ENCODE results near the gene LENG8.

The LENG8 gene

GRCh38 chr19:54448774-54449700, at the start of gene LENG8:
LENG8 (plus strand) TSS chr19:54449199; CDS start chr19:54451345, 2,146 bp downstream.
- in situ Hi-C loops (cut with MboI; ENCODE audit: low sequenced_read_pairs) = no loop called here

- in situ Hi-C loops (cut with MboI; ENCODE audit: low sequenced_read_pairs) = no loop called here
Observed at GRCh38 chr19:54400913-54401312, 48.1 kb upstream of the LENG8 start.

GRCh38 chr19:54403054-54403453, 45.9 kb upstream of the LENG8 start:
- in situ Hi-C loops (cut with MboI; ENCODE audit: low sequenced_read_pairs) = no loop called here

GRCh38 chr19:54405628-54406027, 43.4 kb upstream of the LENG8 start:
- in situ Hi-C loops (cut with MboI; ENCODE audit: low sequenced_read_pairs) = no loop called here

GRCh38 chr19:54407780-54408179, 41.2 kb upstream of the LENG8 start:
- in situ Hi-C loops (cut with MboI; ENCODE audit: low sequenced_read_pairs) = no loop called here

- in situ Hi-C loops (cut with MboI; ENCODE audit: low sequenced_read_pairs) = no loop called here
Observed at GRCh38 chr19:54408456-54409026, 40.5 kb upstream of the LENG8 start.

GRCh38 chr19:54411033-54411432, 38.0 kb upstream of the LENG8 start:
- in situ Hi-C loops (cut with MboI; ENCODE audit: low sequenced_read_pairs) = no loop called here

- in situ Hi-C loops (cut with MboI; ENCODE audit: low sequenced_read_pairs) = no loop called here
Observed at GRCh38 chr19:54412877-54413276, 36.1 kb upstream of the LENG8 start.

GRCh38 chr19:54414156-54414555, 34.8 kb upstream of the LENG8 start:
- in situ Hi-C loops (cut with MboI; ENCODE audit: low sequenced_read_pairs) = no loop called here

- in situ Hi-C loops (cut with MboI; ENCODE audit: low sequenced_read_pairs) = no loop called here
Observed at GRCh38 chr19:54415208-54415900, 33.6 kb upstream of the LENG8 start, which contains the start of gene TTYH1. TTYH1 (plus strand) TSS chr19:54415464; CDS start chr19:54415553, 89 bp downstream.

- in situ Hi-C loops (cut with MboI; ENCODE audit: low sequenced_read_pairs) = no loop called here
Observed at GRCh38 chr19:54415901-54416673, 32.9 kb upstream of the LENG8 start.

- in situ Hi-C loops (cut with MboI; ENCODE audit: low sequenced_read_pairs) = no loop called here
Observed at GRCh38 chr19:54416695-54417491, 32.1 kb upstream of the LENG8 start.

- in situ Hi-C loops (cut with MboI; ENCODE audit: low sequenced_read_pairs) = no loop called here
Observed at GRCh38 chr19:54418030-54418929, 30.7 kb upstream of the LENG8 start.

- in situ Hi-C loops (cut with MboI; ENCODE audit: low sequenced_read_pairs) = no loop called here
Observed at GRCh38 chr19:54418930-54419800, 29.8 kb upstream of the LENG8 start.

GRCh38 chr19:54420068-54420382, 29.0 kb upstream of the LENG8 start:
- in situ Hi-C loops (cut with MboI; ENCODE audit: low sequenced_read_pairs) = no loop called here

GRCh38 chr19:54420383-54421168, 28.4 kb upstream of the LENG8 start:
- in situ Hi-C loops (cut with MboI; ENCODE audit: low sequenced_read_pairs) = no loop called here

- in situ Hi-C loops (cut with MboI; ENCODE audit: low sequenced_read_pairs) = no loop called here
Observed at GRCh38 chr19:54421169-54421516, 27.9 kb upstream of the LENG8 start.

GRCh38 chr19:54421521-54421920, 27.5 kb upstream of the LENG8 start:
- in situ Hi-C loops (cut with MboI; ENCODE audit: low sequenced_read_pairs) = no loop called here
